Colonic mucosa (tissue), 4 donors: Measurements from ENCODE around the gene LTN1. TPM values are rescaled to one million over a fixed set of nuclear protein-coding genes. Genes with fewer than 3 reads are reported as not detected.

Experiments
- DNase-seq: peaks from one replicate; pipeline ENCODE4 v3.0.0-alpha.2; 2020
- H3K27ac ChIP-seq: fragments of 200-600 bp; one replicate; pipeline ENCODE4 v1.8.0; 2021
- H3K27me3 ChIP-seq: fragments of 200-600 bp; one replicate; pipeline ENCODE4 v1.8.0; 2021
- H3K36me3 ChIP-seq: fragments of 200-600 bp; one replicate; pipeline ENCODE4 v1.8.0; 2021
- H3K4me1 ChIP-seq: fragments of 200-600 bp; one replicate; pipeline ENCODE4 v1.8.0; 2021; ENCODE audit warnings: mild to moderate bottlenecking
- H3K4me3 ChIP-seq: fragments of 200-600 bp; one replicate; pipeline ENCODE4 v1.8.0; 2021
- H3K9ac ChIP-seq, 2 donors: one replicate each; pipeline ENCODE4 v1.7.0; 2013; ENCODE audit warnings: control low read depth in 2 of 2, low read depth in 2 of 2, low read length in 2 of 2
- H3K9me3 ChIP-seq: fragments of 200-600 bp; one replicate; pipeline ENCODE4 v1.8.0; 2021
- intact Hi-C: fragments of 100-400 bp; cut with DNase I; formaldehyde crosslinking; loops from one replicate; pipeline ENCODE4 v1.14.1; 2022
- total RNA-seq, 2 donors: library from RNA; stranded (reverse); fragmentation: NEBNext Ultra II Directional in 1 of 2; extraction: Animal tissue kit (Norgen Biotek cat#: 25700) in 1 of 2; gene quantifications; one replicate each; pipeline ENCODE4 v1.2.1, GENCODE V29; 2021
- TF ChIP-seq, protein P1 (sequence below): fragments of 200-600 bp; IDR thresholded peaks from one replicate; pipeline ENCODE4 v1.8.0; 2022; ENCODE audit warnings: antibody characterized with exemption, mild to moderate bottlenecking
- donor health status: healthy.
- donor health status: DM: no; HTN: no; CAD: no.
- donor health status: DM: no; HTN: no; CAD: no.

Gene LTN1
- total RNA-seq, 2 donors from 2014 or later, result 21.1 to 33.2 TPM

DNA sequence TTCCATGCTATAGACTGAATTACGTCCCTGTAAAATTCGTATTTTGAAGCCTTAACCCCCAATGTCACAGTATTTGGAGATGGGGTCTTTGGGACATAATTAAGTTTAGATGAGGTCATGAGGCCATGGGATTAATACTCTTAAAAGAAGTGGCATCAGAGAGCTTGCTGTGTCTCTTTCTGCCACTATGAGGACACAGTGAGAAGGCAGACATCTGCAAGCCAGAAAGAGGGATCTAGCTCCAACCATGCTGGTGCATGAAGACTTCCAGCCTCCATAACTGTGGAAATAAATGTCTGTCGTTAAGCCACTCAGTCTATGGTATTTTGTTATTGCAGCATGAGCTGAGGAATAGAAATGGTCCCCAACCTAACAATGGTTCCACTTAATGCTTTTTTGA lies 99.0 kb downstream of the LTN1 start:
- intact Hi-C loops, result no loop called here

DNA sequence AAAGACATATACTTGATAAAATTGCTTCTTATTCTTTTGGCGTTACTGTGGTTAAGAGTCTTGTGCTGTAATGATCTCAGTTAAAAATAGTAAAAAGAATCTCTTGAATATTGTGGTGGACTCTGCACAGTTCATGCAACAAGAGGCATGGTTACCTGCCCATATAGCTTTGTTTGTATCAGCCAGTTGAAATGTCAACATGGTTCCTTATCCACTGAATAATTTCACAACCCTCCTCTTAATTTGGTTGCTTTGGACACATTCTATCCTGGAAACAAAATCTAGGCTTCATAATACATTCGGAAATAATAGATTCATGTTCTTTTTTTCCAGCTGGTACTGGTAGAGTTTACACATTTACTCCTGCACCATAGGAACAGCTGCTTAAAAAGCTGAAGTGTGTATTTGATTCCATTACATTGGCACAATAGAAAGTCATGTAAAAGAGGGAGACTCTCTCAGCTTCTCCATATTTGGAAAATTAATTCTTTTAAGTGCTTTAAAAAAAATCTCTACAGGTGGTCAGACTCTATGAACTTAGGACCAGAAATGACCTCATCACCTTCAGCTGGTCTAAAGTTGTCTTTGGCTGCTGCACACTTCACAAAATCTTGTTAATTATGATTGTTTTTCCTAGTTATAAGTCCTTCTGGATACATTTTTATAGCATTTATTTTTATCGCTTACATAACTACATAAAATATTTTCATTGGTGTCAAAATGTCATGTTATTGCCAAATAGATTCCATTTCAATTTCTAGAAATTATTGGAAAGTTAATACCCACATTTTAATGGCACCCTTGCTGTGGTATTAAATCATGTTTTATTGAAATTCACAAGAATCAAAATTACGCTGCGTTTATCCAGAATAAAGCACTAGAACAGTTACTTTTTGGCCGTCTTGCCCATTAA lies 100.2 kb downstream of the LTN1 start:
- TF ChIP-seq, protein P1, sequence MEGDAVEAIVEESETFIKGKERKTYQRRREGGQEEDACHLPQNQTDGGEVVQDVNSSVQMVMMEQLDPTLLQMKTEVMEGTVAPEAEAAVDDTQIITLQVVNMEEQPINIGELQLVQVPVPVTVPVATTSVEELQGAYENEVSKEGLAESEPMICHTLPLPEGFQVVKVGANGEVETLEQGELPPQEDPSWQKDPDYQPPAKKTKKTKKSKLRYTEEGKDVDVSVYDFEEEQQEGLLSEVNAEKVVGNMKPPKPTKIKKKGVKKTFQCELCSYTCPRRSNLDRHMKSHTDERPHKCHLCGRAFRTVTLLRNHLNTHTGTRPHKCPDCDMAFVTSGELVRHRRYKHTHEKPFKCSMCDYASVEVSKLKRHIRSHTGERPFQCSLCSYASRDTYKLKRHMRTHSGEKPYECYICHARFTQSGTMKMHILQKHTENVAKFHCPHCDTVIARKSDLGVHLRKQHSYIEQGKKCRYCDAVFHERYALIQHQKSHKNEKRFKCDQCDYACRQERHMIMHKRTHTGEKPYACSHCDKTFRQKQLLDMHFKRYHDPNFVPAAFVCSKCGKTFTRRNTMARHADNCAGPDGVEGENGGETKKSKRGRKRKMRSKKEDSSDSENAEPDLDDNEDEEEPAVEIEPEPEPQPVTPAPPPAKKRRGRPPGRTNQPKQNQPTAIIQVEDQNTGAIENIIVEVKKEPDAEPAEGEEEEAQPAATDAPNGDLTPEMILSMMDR, result no peak
- Histone ChIP-seq H3K9ac (no peak overlapping the region), H3K36me3 (no peaks in the 10 kb centered on the region), H3K4me3 (no peak overlapping the region), H3K27ac (no peak overlapping the region), H3K9me3 (no peaks in the 10 kb centered on the region), H3K4me1 (no peaks in the 10 kb centered on the region), H3K27me3 (no peaks in the 10 kb centered on the region)
- DNase-seq, result no peak
- intact Hi-C loops, result no loop called here

More for the DNA sequence above, 99.0 kb downstream of the LTN1 start:
- no peak overlapping the region for H3K9ac ChIP-seq
- H3K27ac ChIP-seq, result no peak overlapping the region
- H3K4me3 ChIP-seq, result no peak overlapping the region
- TF ChIP-seq, protein P1, result no peak
- no peaks in the 10 kb centered on the region for H3K27me3 ChIP-seq
- no peaks in the 10 kb centered on the region for H3K36me3 ChIP-seq
- no peaks in the 10 kb centered on the region for H3K4me1 ChIP-seq
- no peak for DNase-seq
- no peaks in the 10 kb centered on the region for H3K9me3 ChIP-seq

DNA sequence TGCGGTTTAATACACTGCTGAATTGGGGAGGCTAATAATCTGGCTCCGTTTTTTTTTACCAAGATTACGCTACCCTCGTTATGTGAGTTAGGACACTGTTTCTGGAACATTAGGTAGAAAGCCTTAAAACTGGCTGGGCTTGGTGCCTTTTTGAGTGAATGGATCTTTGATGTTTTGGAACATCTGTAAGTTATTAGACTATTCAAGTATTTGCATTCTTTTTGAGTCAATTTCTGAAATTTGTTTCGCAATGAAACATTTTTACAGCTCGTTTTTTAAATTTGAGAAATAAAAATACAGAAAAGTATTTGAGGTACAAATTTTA lies 106.9 kb downstream of the LTN1 start:
- Histone ChIP-seq H3K27ac (no peak overlapping the region), H3K9me3 (no peaks in the 10 kb centered on the region), H3K27me3 (no peaks in the 10 kb centered on the region), H3K4me1 (peaks cover 8% of the 10 kb centered on the region), H3K36me3 (no peaks in the 10 kb centered on the region), H3K4me3 (no peak overlapping the region), H3K9ac (no peak overlapping the region)
- TF ChIP-seq, protein P1, result no peak
- intact Hi-C loops, result no loop called here
- DNase-seq, result no peak

DNA sequence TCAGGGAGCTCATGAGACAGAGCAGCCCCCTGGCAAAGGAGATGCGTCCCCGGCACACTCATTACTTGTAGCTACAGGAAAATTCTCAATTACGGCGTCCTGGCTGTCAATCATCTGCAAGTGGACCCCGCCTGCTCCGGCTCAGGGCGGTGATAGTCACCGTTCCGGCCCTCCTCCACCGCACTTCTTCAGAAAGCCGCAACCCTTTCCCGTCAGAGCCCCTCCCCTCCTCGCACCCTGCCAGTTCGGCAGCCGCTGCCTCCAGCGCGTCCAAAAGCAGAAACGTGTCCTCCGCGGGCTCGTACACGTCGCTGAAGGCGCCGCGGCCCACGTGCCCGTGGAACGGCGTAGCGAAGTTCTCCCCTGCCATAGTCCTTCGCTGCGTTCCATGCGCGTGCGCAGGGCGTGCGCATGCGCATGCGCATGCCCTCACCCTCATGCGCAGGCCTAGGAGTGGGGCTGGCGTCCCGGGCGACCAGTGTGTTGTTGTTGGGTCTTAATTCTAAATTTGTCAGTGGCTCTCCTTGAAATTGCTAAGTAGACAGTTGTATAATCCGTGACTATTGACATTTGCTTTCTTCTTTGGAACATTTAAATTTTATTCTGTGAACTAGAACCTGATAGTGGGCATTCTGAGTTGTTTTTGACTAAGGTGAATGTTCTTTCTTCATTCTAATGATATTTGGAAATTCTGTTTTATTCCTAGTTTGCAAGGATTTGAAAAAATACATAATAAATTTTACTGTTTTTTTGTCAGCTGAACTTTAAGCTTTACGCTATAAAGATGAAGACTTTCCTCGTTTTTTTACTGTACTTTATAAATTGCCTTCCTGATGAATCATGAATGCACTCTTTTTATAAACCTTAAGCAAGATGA lies 107.5 kb downstream of the LTN1 start:
- H3K9ac ChIP-seq, result peak overlapping the region; percentile 79 to 86
- DNase-seq, result peak; percentile 88
- peak overlapping the region; percentile 53 for H3K4me3 ChIP-seq
- peak overlapping the region; percentile 84 for H3K27ac ChIP-seq
- H3K36me3 ChIP-seq, result no peaks in the 10 kb centered on the region
- H3K27me3 ChIP-seq, result no peaks in the 10 kb centered on the region
- TF ChIP-seq, protein P1, result no peak
- peaks cover 8% of the 10 kb centered on the region for H3K4me1 ChIP-seq
- intact Hi-C loops, result no loop called here
- no peaks in the 10 kb centered on the region for H3K9me3 ChIP-seq

DNA sequence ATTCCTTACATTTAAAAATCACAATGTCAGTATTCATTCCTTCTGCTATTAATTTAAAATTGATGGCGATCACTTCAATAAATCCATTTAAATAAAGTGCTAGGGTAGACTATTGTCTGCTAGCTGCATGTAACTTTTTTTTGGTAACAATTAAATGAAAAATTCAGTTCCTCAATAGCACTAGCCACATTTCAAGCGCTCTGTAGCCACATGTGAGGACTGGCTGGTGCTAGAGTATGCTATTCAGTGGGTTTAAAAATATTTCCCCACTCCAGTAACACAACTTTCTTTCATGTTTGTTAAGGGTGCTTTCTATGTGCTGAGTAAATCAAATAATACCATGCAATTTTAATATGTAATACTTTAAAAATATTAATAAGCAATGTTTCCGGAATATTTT lies 108.2 kb downstream of the LTN1 start:
- peak overlapping the region; percentile 79 to 86 for H3K9ac ChIP-seq
- H3K36me3 ChIP-seq, result no peaks in the 10 kb centered on the region
- peak overlapping the region; percentile 84 for H3K27ac ChIP-seq
- H3K9me3 ChIP-seq, result no peaks in the 10 kb centered on the region
- no peak for DNase-seq
- TF ChIP-seq, protein P1, result no peak
- intact Hi-C loops, result no loop called here
- H3K4me3 ChIP-seq, result peak overlapping the region; percentile 53
- peaks cover 8% of the 10 kb centered on the region for H3K4me1 ChIP-seq
- no peaks in the 10 kb centered on the region for H3K27me3 ChIP-seq
